Endothelial cell of umbilical vein (primary cell): ENCODE data around the gene HNRNPL. TPM values are rescaled to one million over a fixed set of nuclear protein-coding genes. Genes with fewer than 3 reads are reported as not detected.

Experiments
- BruUV-seq: library from RNA; stranded (reverse); fragments of 400-500 nt; replicated peaks from 2 replicates; lab custom pipeline; 2021; lab: Mats Ljungman, UMichigan
- CTCF ChIA-PET: fragments of 300-600, 350-600 bp; sonication (Branson Sonifier 250); formaldehyde crosslinking; loops from one replicate; lab custom pipeline; 2021; ENCODE audit warnings: antibody characterized with exemption, inconsistent platforms; lab: Charles Lee
- POLR2A ChIA-PET: fragments of 300-600, 350-600 bp; sonication (Branson Sonifier 250); formaldehyde crosslinking; loops from one replicate; lab custom pipeline; 2021; ENCODE audit warnings: antibody characterized with exemption, inconsistent platforms; lab: Charles Lee
- DNase-seq: peaks from one replicate; pipeline ENCODE4 v3.0.0-alpha.2; 2011; ENCODE audit warnings: low read depth, low spot score
- FAIRE-seq: peaks from 2 replicates; lab custom pipeline; 2011; peaks lifted over from hg19 to GRCh38; lab: Jason Lieb, UNC
- H2AFZ ChIP-seq: 2 replicates; pipeline ENCODE4 v1.6.0; 2012; ENCODE audit warnings: low read depth, low read length, control low read depth, inconsistent platforms
- H3K27ac ChIP-seq: 2 replicates; pipeline ENCODE4 v1.5.1; 2011; ENCODE audit warnings: low read depth, mild to moderate bottlenecking, control low read depth, low read length, moderate library complexity; ENCODE audit not compliant: insufficient read depth
- H3K27me3 ChIP-seq, 2 experiments: 2 replicates each; pipeline versions ENCODE4 v1.6.0 to v1.6.1; 2011; ENCODE audit warnings: low read length in 2 of 2, mixed read lengths in 1 of 2; ENCODE audit not compliant: control insufficient read depth in 2 of 2, insufficient read depth in 2 of 2
- H3K36me3 ChIP-seq, 2 experiments: 2 replicates in 1 of 2; 3 replicates in 1 of 2; pipeline ENCODE4 v1.5.1; 2011; ENCODE audit warnings: low read length in 2 of 2, mild to moderate bottlenecking in 1 of 2, moderate library complexity in 1 of 2; ENCODE audit not compliant: control insufficient read depth in 2 of 2, insufficient read depth in 2 of 2; ENCODE audit errors: extremely low read depth in 1 of 2
- H3K4me1 ChIP-seq: 3 replicates; pipeline ENCODE4 v1.5.1; 2011; ENCODE audit warnings: mild to moderate bottlenecking, low read length; ENCODE audit not compliant: control insufficient read depth, insufficient read depth; ENCODE audit errors: extremely low read depth
- H3K4me2 ChIP-seq: 2 replicates; pipeline ENCODE4 v1.6.1; 2011; ENCODE audit warnings: low read length, control low read depth, mixed read lengths; ENCODE audit not compliant: insufficient read depth
- H3K4me3 ChIP-seq, 3 experiments: fragments of 200-600 bp in 1 of 3; sonication (generic), shearing (Covaris generic) in 1 of 3; replicated peaks in 1 of 3; 2 replicates each; pipeline ENCODE4 v1.5.1; 2011 to 2016; ENCODE audit warnings: control low read depth in 3 of 3, low read length in 3 of 3, mild to moderate bottlenecking in 2 of 3, inconsistent platforms in 1 of 3, low read depth in 1 of 3, moderate library complexity in 1 of 3; ENCODE audit not compliant: insufficient read depth in 1 of 3
- H3K79me2 ChIP-seq: 2 replicates; pipeline ENCODE4 v1.6.0; 2012; ENCODE audit warnings: low read length, inconsistent platforms; ENCODE audit not compliant: control insufficient read depth, insufficient read depth
- H3K9ac ChIP-seq: replicated peaks from 2 replicates; pipeline ENCODE3; 2011; ENCODE audit warnings: low read length, control low read depth; ENCODE audit not compliant: insufficient read depth; ENCODE audit errors: extremely low read depth
- H3K9me1 ChIP-seq: replicated peaks from 3 replicates; pipeline ENCODE4 v1.6.0; 2011; ENCODE audit warnings: mild to moderate bottlenecking, low read length; ENCODE audit not compliant: control insufficient read depth, insufficient read depth; ENCODE audit errors: extremely low read depth
- H3K9me3 ChIP-seq: replicated peaks from 2 replicates; pipeline ENCODE4 v1.5.1; 2012; ENCODE audit warnings: low read length, inconsistent platforms; ENCODE audit not compliant: control insufficient read depth, insufficient read depth
- H4K20me1 ChIP-seq: replicated peaks from 2 replicates; pipeline ENCODE3; 2011; ENCODE audit warnings: mild to moderate bottlenecking, low read length; ENCODE audit not compliant: control insufficient read depth, insufficient read depth; ENCODE audit errors: extremely low read depth
- EZH2 ChIP-seq: IDR thresholded peaks from 2 replicates; pipeline ENCODE4 v1.6.1; 2012; ENCODE audit warnings: borderline replicate concordance, low read depth, mild to moderate bottlenecking, moderate library complexity, low read length, inconsistent platforms; ENCODE audit not compliant: severe bottlenecking
- FOS ChIP-seq: IDR thresholded peaks from 2 replicates; pipeline ENCODE4 v1.6.1; 2011; ENCODE audit warnings: mild to moderate bottlenecking, low read length, moderate library complexity, borderline replicate concordance; ENCODE audit not compliant: insufficient read depth
- GATA2 ChIP-seq: IDR thresholded peaks from 2 replicates; pipeline ENCODE4 v1.7.0; 2011; ENCODE audit warnings: low read depth, mild to moderate bottlenecking, moderate library complexity, mixed read lengths, low read length; ENCODE audit not compliant: insufficient read length, insufficient read depth
- JUN ChIP-seq: IDR thresholded peaks from 2 replicates; pipeline ENCODE4 v1.6.1; 2011; ENCODE audit warnings: borderline replicate concordance, low read depth; ENCODE audit not compliant: insufficient read length, insufficient read depth
- MYC ChIP-seq: IDR thresholded peaks from one replicate; pipeline ENCODE4 v1.6.1; 2011; ENCODE audit warnings: mild to moderate bottlenecking, low read depth, low read length
- POLR2A ChIP-seq: IDR thresholded peaks from 2 replicates; pipeline ENCODE4 v1.6.1; 2012; ENCODE audit warnings: low read depth, mild to moderate bottlenecking, control low read depth, low read length
- POLR2AphosphoS5 ChIP-seq: IDR thresholded peaks from 2 replicates; pipeline ENCODE4 v1.6.1; 2012; ENCODE audit warnings: low read depth, mild to moderate bottlenecking, control low read depth, low read length, moderate library complexity; ENCODE audit not compliant: insufficient read depth
- dilution Hi-C: fragments of 300-500 bp; cut with MboI; formaldehyde crosslinking; loops from one replicate; pipeline ENCODE4 v1.15.0; 2019; ENCODE audit warnings: low sequenced_read_pairs; ENCODE audit not compliant: extremely low pct_ligation_motif_present
- intact Hi-C: fragments of 100-400 bp; cut with micrococcal nuclease; formaldehyde crosslinking; loops from one replicate; pipeline ENCODE4 v1.10.0; 2022
- polyA plus RNA-seq, 4 experiments: library from polyadenylated mRNA; depleted of rRNA in 3 of 4; stranded (reverse) in 3 of 4; unstranded in 1 of 4; fragments of >200 nt; gene quantifications; 2 replicates each; pipeline versions ENCODE4 v1.2.1 to v1.2.3, GENCODE V29; 2011 to 2012; ENCODE audit warnings: missing spikeins in 1 of 4
- total RNA-seq: library from RNA; stranded (reverse); gene quantifications from 2 replicates; pipeline ENCODE4 v1.2.3, GENCODE V29; 2021
- TF ChIP-seq, protein P1 (sequence below): IDR thresholded peaks from 2 replicates; pipeline ENCODE4 v1.6.1; 2011; ENCODE audit not compliant: insufficient read depth, insufficient read length
- TF ChIP-seq, protein P2 (sequence below), 2 donors: IDR thresholded peaks; 1 replicate in 1 of 2; 2 replicates in 1 of 2; pipeline ENCODE4 v1.5.1; 2011; ENCODE audit warnings: low read length in 2 of 2, mild to moderate bottlenecking in 2 of 2, moderate library complexity in 2 of 2, control low read depth in 1 of 2, inconsistent platforms in 1 of 2, low read depth in 1 of 2; ENCODE audit not compliant: insufficient read depth in 1 of 2; ENCODE audit errors: extremely low read depth in 1 of 2

The HNRNPL gene
- total and polyA plus RNA-seq, 2 donors (not counting 3 experiments of a cell fraction or from before 2014, with no cell fraction given): 305 to 451 TPM

GRCh38 chr19:38889803-38890202 lies 40.0 kb upstream of the HNRNPL start:
- CTCF ChIA-PET: interaction anchor here (1.4 kb wide), 1 partner anchor 128 kb away, joined by 3 read pairs; no protein-coding TSS in a partner anchor

More at GRCh38 chr19:38889803-38890202, 40.0 kb upstream of the HNRNPL start:
- BruUV-seq: no TSS peak
- POLR2A ChIA-PET: no interaction called here
- no peak for DNase-seq
- Histone ChIP-seq H3K4me3 (no peak overlapping the region), H3K4me1 (no peaks in the 10 kb centered on the region), H2AFZ (no peak overlapping the region), H3K79me2 (no peaks in the 10 kb centered on the region), H3K27ac (no peak overlapping the region), H3K4me2 (no peak overlapping the region), H3K9ac (no peak overlapping the region), H3K9me1 (no peaks in the 10 kb centered on the region), H4K20me1 (no peaks in the 10 kb centered on the region), H3K27me3 (no peaks in the 10 kb centered on the region), H3K9me3 (no peaks in the 10 kb centered on the region), H3K36me3 (peaks cover 2 to 17% of the 10 kb centered on the region in 2 experiments)
- dilution Hi-C loops: no loop called here
- intact Hi-C loops: no loop called here
- no peak for TF ChIP-seq MYC
- no peak for TF ChIP-seq POLR2A
- TF ChIP-seq FOS: no peak
- TF ChIP-seq, protein P1, sequence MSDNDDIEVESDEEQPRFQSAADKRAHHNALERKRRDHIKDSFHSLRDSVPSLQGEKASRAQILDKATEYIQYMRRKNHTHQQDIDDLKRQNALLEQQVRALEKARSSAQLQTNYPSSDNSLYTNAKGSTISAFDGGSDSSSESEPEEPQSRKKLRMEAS: no peak
- no peak for TF ChIP-seq POLR2AphosphoS5
- TF ChIP-seq JUN: no peak
- no peak for TF ChIP-seq GATA2
- no peak for TF ChIP-seq EZH2
- TF ChIP-seq, protein P2, sequence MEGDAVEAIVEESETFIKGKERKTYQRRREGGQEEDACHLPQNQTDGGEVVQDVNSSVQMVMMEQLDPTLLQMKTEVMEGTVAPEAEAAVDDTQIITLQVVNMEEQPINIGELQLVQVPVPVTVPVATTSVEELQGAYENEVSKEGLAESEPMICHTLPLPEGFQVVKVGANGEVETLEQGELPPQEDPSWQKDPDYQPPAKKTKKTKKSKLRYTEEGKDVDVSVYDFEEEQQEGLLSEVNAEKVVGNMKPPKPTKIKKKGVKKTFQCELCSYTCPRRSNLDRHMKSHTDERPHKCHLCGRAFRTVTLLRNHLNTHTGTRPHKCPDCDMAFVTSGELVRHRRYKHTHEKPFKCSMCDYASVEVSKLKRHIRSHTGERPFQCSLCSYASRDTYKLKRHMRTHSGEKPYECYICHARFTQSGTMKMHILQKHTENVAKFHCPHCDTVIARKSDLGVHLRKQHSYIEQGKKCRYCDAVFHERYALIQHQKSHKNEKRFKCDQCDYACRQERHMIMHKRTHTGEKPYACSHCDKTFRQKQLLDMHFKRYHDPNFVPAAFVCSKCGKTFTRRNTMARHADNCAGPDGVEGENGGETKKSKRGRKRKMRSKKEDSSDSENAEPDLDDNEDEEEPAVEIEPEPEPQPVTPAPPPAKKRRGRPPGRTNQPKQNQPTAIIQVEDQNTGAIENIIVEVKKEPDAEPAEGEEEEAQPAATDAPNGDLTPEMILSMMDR (IDR thresholded peaks at IDR 0.05; ENCODE audit: extremely low read depth in 1 of 2, insufficient read depth in 1 of 2, low read depth in 1 of 2, low read length in 2 of 2): no peak
- FAIRE-seq: no peak
